ENCODE measurements around the gene AEBP2. TPM values are rescaled to one million over a fixed set of nuclear protein-coding genes. Genes with fewer than 3 reads are reported as not detected.
"Not testable (repeated sequence)": the region's sequence is repeated elsewhere in the genome, so short reads cannot be mapped to it uniquely, and the experiment has no call there.

Gene AEBP2
- 10 to 100 TPM; 28.2 to 31.5 TPM for total RNA-seq
- long read RNA-seq, full-length matches to known transcripts: 2 of 3 reads
- long read RNA-seq, partial matches to known transcripts: 0 of 3 reads
- long read RNA-seq, other reads (novel, unspliced or antisense): 1 of 3 reads

GRCh38 chr12:19439059-19440018 lies at the start of gene AEBP2:
AEBP2 (plus strand) TSS chr12:19439492; CDS start chr12:19439700, 208 bp downstream.
- intact Hi-C loops (cut with DNase I): no loop called here
- peak; percentile 95 for DNase-seq
- ATAC-seq: peak; percentile 97 to 98

- DNase-seq: no peak
- intact Hi-C loops (cut with DNase I): no loop called here
- ATAC-seq: peak in 1 of 2 donors; percentile 39
Observed at GRCh38 chr12:19390051-19390598, 49.2 kb upstream of the AEBP2 start.

GRCh38 chr12:19392644-19393043 lies 46.6 kb upstream of the AEBP2 start:
- ATAC-seq; intact Hi-C loops (cut with DNase I); DNase-seq: not testable (repeated sequence)

- intact Hi-C loops (cut with DNase I): no loop called here
- DNase-seq (no peak), ATAC-seq (no peak)
Observed at GRCh38 chr12:19394385-19394784, 44.9 kb upstream of the AEBP2 start.

GRCh38 chr12:19397534-19397933 lies 41.8 kb upstream of the AEBP2 start:
- intact Hi-C loops (cut with DNase I): no loop called here
- DNase-seq: no peak
- ATAC-seq: peak in 1 of 2 donors; percentile 35

- ATAC-seq: no peak
- intact Hi-C loops (cut with DNase I): no loop called here
- no peak for DNase-seq
Observed at GRCh38 chr12:19398376-19399363, 40.6 kb upstream of the AEBP2 start.

- ATAC-seq; intact Hi-C loops (cut with DNase I); DNase-seq: not testable (repeated sequence)
Observed at GRCh38 chr12:19400649-19401285, 38.5 kb upstream of the AEBP2 start.

GRCh38 chr12:19402211-19402610 lies 37.1 kb upstream of the AEBP2 start:
- ATAC-seq (no peak), DNase-seq (no peak)
- intact Hi-C loops (cut with DNase I): no loop called here

GRCh38 chr12:19402743-19403431 lies 36.4 kb upstream of the AEBP2 start:
- peak in 1 of 2 donors; percentile 53 for ATAC-seq
- DNase-seq: no peak
- intact Hi-C loops (cut with DNase I): no loop called here

GRCh38 chr12:19404242-19404880 lies 34.9 kb upstream of the AEBP2 start:
- intact Hi-C loops (cut with DNase I): no loop called here
- ATAC-seq (no peak), DNase-seq (no peak)

- ATAC-seq (peak in 1 of 2 donors; percentile 41), DNase-seq (no peak)
- intact Hi-C loops (cut with DNase I): no loop called here
Observed at GRCh38 chr12:19409376-19409775, 29.9 kb upstream of the AEBP2 start.

- peak; percentile 12 to 59 for ATAC-seq
- intact Hi-C loops (cut with DNase I): no loop called here
- DNase-seq: no peak
Observed at GRCh38 chr12:19410211-19410610, 29.1 kb upstream of the AEBP2 start.

- DNase-seq (no peak), ATAC-seq (no peak)
- intact Hi-C loops (cut with DNase I): no loop called here
Observed at GRCh38 chr12:19410629-19411185, 28.6 kb upstream of the AEBP2 start.

GRCh38 chr12:19411234-19412204 lies 27.8 kb upstream of the AEBP2 start:
- ATAC-seq (peak in 1 of 2 donors; percentile 45), DNase-seq (no peak)
- intact Hi-C loops (cut with DNase I): no loop called here

- peak; percentile 46 for DNase-seq
- intact Hi-C loops (cut with DNase I): no loop called here
- ATAC-seq: peak in 1 of 2 donors; percentile 30
Observed at GRCh38 chr12:19412844-19413243, 26.4 kb upstream of the AEBP2 start.

GRCh38 chr12:19413582-19413981 lies 25.7 kb upstream of the AEBP2 start:
- DNase-seq; ATAC-seq; intact Hi-C loops (cut with DNase I): not testable (repeated sequence)

Data from left cardiac atrium (tissue), 4 donors.